SK-MEL-5 (cell line): ENCODE measurements around the gene PEX5L. TPM values are rescaled to one million over a fixed set of nuclear protein-coding genes. Genes with fewer than 3 reads are reported as not detected.
"Not testable (repeated sequence)": the region's sequence is repeated elsewhere in the genome, so short reads cannot be mapped to it uniquely, and the experiment has no call there.

ENCODE experiments used
- DNase-seq: peaks from one replicate; pipeline ENCODE4 v3.0.0-alpha.2; 2016; ENCODE audit warnings: low read depth, low spot score
- in situ Hi-C: cut with HindIII; loops from 2 replicates; pipeline ENCODE4 v1.10.0; 2016; ENCODE audit warnings: low sequenced_read_pairs, high pct_unique_total_duplicates, low pct_unique_long_range_greater_than_20kb
- polyA plus RNA-seq, 2 experiments: library from polyadenylated mRNA; depleted of rRNA; stranded (reverse); fragments of >200 nt; gene quantifications; 2 replicates each; pipeline ENCODE4 v1.2.3, GENCODE V29; 2015
- total RNA-seq: library from RNA; depleted of rRNA; stranded (reverse); fragments of >200 nt; shearing (Covaris generic); gene quantifications from 2 replicates; pipeline ENCODE4 v1.2.3, GENCODE V29; 2014; rRNA removed

The PEX5L gene
- total RNA-seq = 0.08 and 0.21 TPM in 2 replicates
- polyA plus RNA-seq (2015; cell fraction: cytosol; rRNA removed) = 0.10 and 0.35 TPM in 2 replicates
- 0.41 and 0.96 TPM in 2 replicates for polyA plus RNA-seq (2015; cell fraction: nucleus; rRNA removed)

- in situ Hi-C loops = no loop called here
- DNase-seq = peak; percentile 47
Observed at GRCh38 chr3:180036671-180037455, at the start of gene PEX5L. Gene PEX5L (minus strand): TSS chr3:180036937. CDS start chr3:180036599, 338 bp downstream.

DNA sequence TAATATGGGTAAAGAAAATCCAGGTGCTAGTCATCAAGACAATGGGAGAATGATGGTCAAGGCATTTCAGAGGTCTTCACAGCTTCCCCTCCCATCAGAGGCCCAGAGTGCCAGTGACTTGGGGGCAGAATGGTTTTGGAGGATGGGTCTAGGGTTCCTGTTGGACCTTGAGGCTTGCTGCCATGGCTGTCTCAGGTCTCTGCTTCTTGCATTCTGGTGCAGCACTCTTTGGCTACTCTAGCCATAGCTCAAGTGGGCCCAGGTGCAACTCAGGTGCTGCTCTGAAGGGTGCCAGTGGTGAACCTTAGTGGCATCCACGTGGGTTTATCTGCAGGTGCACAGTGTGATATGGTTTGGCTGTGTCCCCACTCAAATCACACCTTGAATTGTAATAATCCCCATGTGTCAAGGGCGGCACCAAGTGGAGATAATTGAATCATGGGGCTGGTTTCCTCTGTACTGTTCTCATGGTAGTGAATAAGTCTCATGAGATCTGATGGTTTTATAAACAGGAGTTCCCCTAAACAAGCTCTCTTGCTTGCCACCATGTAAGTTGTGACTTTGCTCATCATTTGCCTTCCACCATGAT, 48.5 kb upstream of the PEX5L start:
- in situ Hi-C loops = no loop called here
- DNase-seq = peak; percentile 45

GRCh38 chr3:180082699-180083098, 46.0 kb upstream of the PEX5L start:
- DNase-seq = no peak
- in situ Hi-C loops = no loop called here

GRCh38 chr3:180078592-180078991, 41.9 kb upstream of the PEX5L start:
- in situ Hi-C loops = no loop called here
- DNase-seq = no peak

DNA sequence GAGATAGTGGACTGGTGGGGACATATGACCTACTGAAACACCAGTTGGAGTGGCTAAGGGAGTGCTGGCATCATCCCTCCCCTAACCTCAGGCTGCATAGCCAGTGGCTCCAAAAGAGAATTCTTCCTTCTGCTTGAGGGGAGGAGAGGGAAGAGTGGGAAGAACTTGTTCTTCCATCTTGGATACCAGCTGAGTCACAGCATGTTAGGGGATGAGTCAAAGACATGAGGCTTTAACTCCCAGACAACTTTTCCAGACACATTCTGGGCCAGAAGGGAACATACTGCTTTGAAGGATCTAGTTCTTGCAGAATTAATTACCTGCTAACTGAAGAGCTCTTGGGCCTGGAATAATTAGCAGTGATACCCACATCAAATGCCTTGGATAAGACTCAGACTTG, 36.8 kb upstream of the PEX5L start:
- in situ Hi-C loops = no loop called here
- no peak for DNase-seq

DNA sequence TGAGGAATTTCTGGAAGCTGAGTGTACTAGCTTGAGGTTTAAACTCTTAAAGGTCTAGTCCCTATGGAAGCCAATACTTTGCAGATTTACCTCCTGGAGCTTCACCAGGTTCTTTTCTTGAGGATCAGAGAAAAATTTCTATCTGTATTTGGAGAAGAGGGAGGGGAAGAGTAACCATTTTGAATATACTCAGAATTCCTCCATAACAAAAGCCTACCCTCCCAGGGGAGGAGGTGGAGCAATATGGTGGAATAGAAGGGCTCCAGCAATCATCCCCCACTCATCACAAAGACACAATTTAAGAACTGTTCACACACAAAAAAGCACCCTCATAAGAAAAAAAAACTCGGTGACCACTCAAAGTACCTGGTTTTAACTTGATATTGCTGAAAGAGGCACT, 36.0 kb upstream of the PEX5L start:
- in situ Hi-C loops = no loop called here
- no peak for DNase-seq

- in situ Hi-C loops = no loop called here
- DNase-seq = no peak
Observed at GRCh38 chr3:180070925-180071324, 34.2 kb upstream of the PEX5L start.

- in situ Hi-C loops = no loop called here
- DNase-seq = no peak
Observed at GRCh38 chr3:180068023-180068422, 31.3 kb upstream of the PEX5L start.

GRCh38 chr3:180066598-180066997, 29.9 kb upstream of the PEX5L start:
- DNase-seq = no peak
- in situ Hi-C loops = no loop called here

- in situ Hi-C loops = no loop called here
- no peak for DNase-seq
Observed at GRCh38 chr3:180063783-180064182, 27.0 kb upstream of the PEX5L start.

GRCh38 chr3:180062771-180063170, 26.0 kb upstream of the PEX5L start:
- no peak for DNase-seq
- in situ Hi-C loops = no loop called here

GRCh38 chr3:180059356-180059755, 22.6 kb upstream of the PEX5L start:
- DNase-seq = no peak
- in situ Hi-C loops = no loop called here

GRCh38 chr3:180058238-180058637, 21.5 kb upstream of the PEX5L start:
- no peak for DNase-seq
- in situ Hi-C loops = no loop called here

DNA sequence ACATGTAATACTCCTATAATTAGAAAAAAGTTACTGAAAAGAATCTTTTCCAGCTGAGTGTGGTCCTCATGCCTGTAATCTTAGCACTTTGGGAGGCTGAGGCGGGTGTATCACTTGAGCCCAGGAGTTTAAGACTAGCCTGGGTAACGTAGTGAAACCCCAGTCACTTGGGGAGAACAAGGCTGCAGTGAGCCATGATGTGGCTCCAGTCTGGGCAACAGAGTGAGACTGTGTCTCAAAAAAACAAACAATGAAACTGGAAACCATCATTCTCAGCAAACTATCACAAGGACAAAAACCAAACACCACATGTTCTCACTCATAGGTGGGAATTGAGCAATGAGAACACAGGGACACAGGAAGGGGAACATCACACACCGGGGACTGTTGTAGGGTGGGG, 18.9 kb upstream of the PEX5L start:
- DNase-seq, in situ Hi-C loops: not testable (repeated sequence)

- no peak for DNase-seq
- in situ Hi-C loops = no loop called here
Observed at GRCh38 chr3:180049391-180049790, 12.7 kb upstream of the PEX5L start.

DNA sequence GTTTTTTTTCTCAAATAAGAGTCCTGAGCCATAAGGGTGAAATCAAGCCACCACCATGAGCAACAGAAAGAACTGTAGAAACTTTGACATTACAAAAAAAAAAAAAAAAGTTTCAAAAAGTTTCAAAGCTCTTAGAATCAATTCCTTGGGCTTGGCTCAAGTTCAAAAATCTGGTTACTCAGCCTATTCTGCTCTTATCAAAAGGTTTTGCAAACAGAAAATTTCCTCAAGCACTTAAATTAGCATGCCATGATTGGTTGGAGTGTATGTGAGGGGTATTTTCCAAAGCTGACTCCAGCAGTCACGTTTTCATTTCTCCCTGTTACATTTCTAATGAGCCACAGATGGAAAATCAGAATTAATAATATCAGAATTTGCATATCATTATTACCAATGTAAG, 12.1 kb upstream of the PEX5L start:
- no peak for DNase-seq
- in situ Hi-C loops = no loop called here

GRCh38 chr3:180048103-180048502, 11.4 kb upstream of the PEX5L start:
- no peak for DNase-seq
- in situ Hi-C loops = no loop called here

- DNase-seq = no peak
- in situ Hi-C loops = no loop called here
Observed at GRCh38 chr3:180040966-180041365, 4.2 kb upstream of the PEX5L start.

DNA sequence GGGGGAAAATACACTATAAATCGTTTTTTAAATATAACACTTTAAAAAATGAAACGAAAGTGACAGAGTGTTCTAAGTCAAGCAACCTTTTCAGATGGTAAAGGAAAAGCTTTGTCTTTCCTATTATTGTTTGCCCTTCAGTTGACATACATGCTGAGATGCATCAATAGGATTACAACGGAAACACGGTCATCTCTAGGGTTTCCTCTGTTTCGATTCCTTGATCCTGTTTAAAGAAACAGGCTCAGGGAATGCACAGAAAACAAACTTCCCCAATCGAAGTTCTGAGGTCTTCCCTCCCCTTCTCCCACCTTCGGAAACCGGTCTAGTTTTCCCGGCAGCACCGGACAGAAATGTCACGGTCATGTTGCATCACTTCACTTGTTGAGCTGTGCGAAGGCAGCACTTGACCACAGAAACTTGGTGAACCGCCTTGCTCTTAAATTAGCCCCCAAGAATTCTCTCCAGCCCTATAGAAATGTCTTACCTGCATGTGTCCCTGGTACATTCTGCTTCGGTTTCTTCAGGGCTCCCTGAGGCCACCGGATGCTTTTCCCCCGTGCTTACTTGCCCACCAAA, 556 bp downstream of the PEX5L start:
- DNase-seq = no peak
- in situ Hi-C loops = no loop called here
